Measurements from ENCODE around the gene MS4A7.

The MS4A7 gene

GRCh38 chr11:60394666-60395380 is 16.5 kb downstream of the MS4A7 start:
- in situ Hi-C loops (cut with HindIII; ENCODE audit: low sequenced_read_pairs) = no loop called here
- no peak for TF ChIP-seq CTCF (IDR thresholded peaks at IDR 0.05; ENCODE audit: low read depth, low read length)
- no peak for DNase-seq (ENCODE audit: low read depth, low spot score)
- H3K4me3 ChIP-seq (ENCODE audit: low read depth, low read length) = no peak overlapping the region

- in situ Hi-C loops (cut with HindIII; ENCODE audit: low sequenced_read_pairs) = no loop called here
- DNase-seq (ENCODE audit: low read depth, low spot score) = no peak
Observed at GRCh38 chr11:60396382-60396781, 18.1 kb downstream of the MS4A7 start, which contains the start of gene MS4A14. Gene MS4A14, plus strand, starts transcription at chr11:60396459. Its CDS starts 120 bp downstream, at chr11:60396579.

GRCh38 chr11:60396799-60397198 is 18.5 kb downstream of the MS4A7 start:
- TF ChIP-seq CTCF (IDR thresholded peaks at IDR 0.05; ENCODE audit: low read depth, low read length) = no peak
- in situ Hi-C loops (cut with HindIII; ENCODE audit: low sequenced_read_pairs) = no loop called here
- no peak for DNase-seq (ENCODE audit: low read depth, low spot score)
- no peak overlapping the region for H3K4me3 ChIP-seq (ENCODE audit: low read depth, low read length)

More at GRCh38 chr11:60396382-60396781, 18.1 kb downstream of the MS4A7 start, which contains the start of gene MS4A14:
- H3K4me3 ChIP-seq (ENCODE audit: low read depth, low read length) = no peak within 1 kb of the TSS
- no peak for TF ChIP-seq CTCF (IDR thresholded peaks at IDR 0.05; ENCODE audit: low read depth, low read length)

GRCh38 chr11:60420015-60420414 is 41.7 kb downstream of the MS4A7 start:
- DNase-seq (ENCODE audit: low read depth, low spot score) = no peak
- in situ Hi-C loops (cut with HindIII; ENCODE audit: low sequenced_read_pairs) = no loop called here
- no peak for TF ChIP-seq CTCF (IDR thresholded peaks at IDR 0.05; ENCODE audit: low read depth, low read length)
- H3K4me3 ChIP-seq (ENCODE audit: low read depth, low read length) = no peak overlapping the region

GRCh38 chr11:60422609-60423008 is 44.3 kb downstream of the MS4A7 start:
- in situ Hi-C loops (cut with HindIII; ENCODE audit: low sequenced_read_pairs) = no loop called here
- DNase-seq (ENCODE audit: low read depth, low spot score) = no peak
- no peak overlapping the region for H3K4me3 ChIP-seq (ENCODE audit: low read depth, low read length)
- no peak for TF ChIP-seq CTCF (IDR thresholded peaks at IDR 0.05; ENCODE audit: low read depth, low read length)

GRCh38 chr11:60428517-60428916 is 50.2 kb downstream of the MS4A7 start:
- TF ChIP-seq CTCF (IDR thresholded peaks at IDR 0.05; ENCODE audit: low read depth, low read length) = no peak
- H3K4me3 ChIP-seq (ENCODE audit: low read depth, low read length) = no peak overlapping the region
- in situ Hi-C loops (cut with HindIII; ENCODE audit: low sequenced_read_pairs) = no loop called here
- no peak for DNase-seq (ENCODE audit: low read depth, low spot score)
